Measurements from ENCODE around the gene UBC. TPM values are rescaled to one million over a fixed set of nuclear protein-coding genes. Genes with fewer than 3 reads are reported as not detected.

UBC gene
- total and polyA plus RNA-seq, 2 of the 4 experiments (the other 2 are of a cell fraction): 2,042 to 4,320 TPM

DNA sequence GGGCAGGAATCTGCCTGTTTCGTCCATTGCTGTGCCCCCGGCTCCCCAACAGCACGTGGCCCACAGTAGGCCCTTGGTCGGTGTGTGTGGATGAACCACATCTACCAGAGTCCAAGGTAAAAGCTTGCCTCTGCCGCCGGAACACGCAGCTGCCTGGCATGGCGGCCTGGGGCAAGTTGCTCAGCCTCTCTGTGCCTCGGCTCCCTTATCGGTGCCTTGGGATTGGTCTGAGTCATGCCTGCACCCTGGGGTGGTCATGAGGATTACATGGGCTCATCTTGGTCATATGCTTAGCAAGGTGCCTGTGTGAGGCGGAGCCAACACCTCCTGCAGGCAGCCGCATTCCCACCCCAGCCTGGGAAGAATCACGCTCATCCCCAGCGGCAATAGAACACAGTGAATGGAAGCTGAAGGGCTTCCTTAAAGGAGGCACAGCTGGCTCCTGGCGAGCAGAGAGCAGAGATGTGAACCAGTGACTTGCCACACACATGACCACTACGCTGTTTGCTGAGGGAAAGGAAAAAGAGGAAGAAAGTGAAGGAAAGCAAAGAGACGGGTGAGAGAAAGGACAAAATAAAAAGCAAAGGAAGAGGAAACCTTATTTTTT is 45.3 kb downstream of the UBC start:
- Histone ChIP-seq H3K79me1 (ENCODE audit: low read depth in 1 of 2, low read length in 2 of 2) (peaks cover 0 to 2% of the 10 kb centered on the region in 2 experiments; a peak in 1 of 4 replicates), H3K4me2 (ENCODE audit: low read depth, low read length) (no peak overlapping the region), H2BK5ac (ENCODE audit: low read depth, low read length, poor library complexity, severe bottlenecking) (no peak overlapping the region), H2BK120ac (ENCODE audit: low read depth, low read length) (no peak overlapping the region), H4K5ac (ENCODE audit: low read depth, low read length) (no peak overlapping the region), H3K4ac (ENCODE audit: low read depth, low read length) (no peak overlapping the region), H2BK15ac (ENCODE audit: low read depth, low read length) (no peak overlapping the region; the same call in 2 of the 3 replicates), H2AK5ac (ENCODE audit: low read depth, low read length) (peak overlapping the region; percentile 52; the same call in 1 of the 2 replicates), H3K23ac (ENCODE audit: low read depth, low read length) (no peak overlapping the region), H3K9me3 (ENCODE audit: control insufficient read depth, insufficient read depth, low read length) (peaks cover 4% of the 10 kb centered on the region; the same call in 1 of the 2 replicates), H3K27me3 (ENCODE audit: control insufficient read depth, insufficient read depth, low read length) (peaks cover 3% of the 10 kb centered on the region; the same call in 1 of the 2 replicates), H3K9me1 (ENCODE audit: insufficient read depth, low read length) (peaks cover 8% of the 10 kb centered on the region), H2AFZ (replicated peaks; ENCODE audit: low read length, poor library complexity) (peak overlapping the region; percentile 37), H3K36me3 (ENCODE audit: control insufficient read depth, insufficient read depth, low read length) (no peaks in the 10 kb centered on the region), H4K91ac (ENCODE audit: insufficient read depth, low read depth, low read length) (no peak overlapping the region), H2AK9ac (replicated peaks; ENCODE audit: low read depth, low read length, poor library complexity) (no peak overlapping the region), H3K9ac (ENCODE audit: low read depth, low read length) (no peak overlapping the region), H3K4me1 (ENCODE audit: control insufficient read depth, insufficient read depth, low read length) (peaks cover 4% of the 10 kb centered on the region), H3K56ac (ENCODE audit: extremely low read depth, insufficient read depth, low read length) (no peak overlapping the region), H4K20me1 (ENCODE audit: insufficient read depth, low read length) (no peaks in the 10 kb centered on the region), H3K27ac (ENCODE audit: insufficient read depth, low read length) (no peak overlapping the region), H2BK20ac (ENCODE audit: low read depth, low read length) (no peak overlapping the region), H3K14ac (replicated peaks; ENCODE audit: low read depth, low read length) (no peak overlapping the region), H4K8ac (ENCODE audit: low read depth in 2 of 2, low read length in 2 of 2) (no peak overlapping the region), H3K4me3 (ENCODE audit: insufficient read depth, low read depth, low read length) (no peak overlapping the region), H3K18ac (ENCODE audit: low read depth, low read length) (no peak overlapping the region)
- intact Hi-C loops (cut with micrococcal nuclease): no loop called here
- in situ Hi-C loops (cut with MboI; ENCODE audit: low sequenced_read_pairs): no loop called here
- CTCF ChIA-PET: no interaction called here
- DNase-seq: no peak
- BruUV-seq (replicated peaks): no TSS peak
- POLR2A ChIA-PET (ENCODE audit: unreplicated experiment): interaction anchor here (0.6 to 0.7 kb wide), 2 partner anchors 11 to 14 kb away, joined by 3 to 7 read pairs; no protein-coding TSS in a partner anchor
- TF ChIP-seq NFE2L2 (IDR thresholded peaks at IDR 0.05; ENCODE audit: low read depth, low read length) (no peak), RAD21 (IDR thresholded peaks at IDR 0.05; ENCODE audit: low read length) (no peak), SMC3 (IDR thresholded peaks at IDR 0.05; ENCODE audit: low read depth, low read length) (no peak), MAFK (IDR thresholded peaks at IDR 0.05; ENCODE audit: low read depth, low read length) (no peak), BHLHE40 (IDR thresholded peaks at IDR 0.05; ENCODE audit: low read depth, low read length) (no peak), FOS (IDR thresholded peaks at IDR 0.05; ENCODE audit: low read depth, low read length) (no peak), MXI1 (IDR thresholded peaks at IDR 0.05; ENCODE audit: borderline replicate concordance, low read depth, low read length) (no peak), MAZ (IDR thresholded peaks at IDR 0.05; ENCODE audit: borderline replicate concordance, low read depth, low read length) (no peak), ELK1 (IDR thresholded peaks at IDR 0.05; ENCODE audit: borderline replicate concordance, low read depth, low read length) (no peak), CHD1 (IDR thresholded peaks at IDR 0.05; ENCODE audit: low read depth, low read length) (no peak)
- TF ChIP-seq, protein P1, sequence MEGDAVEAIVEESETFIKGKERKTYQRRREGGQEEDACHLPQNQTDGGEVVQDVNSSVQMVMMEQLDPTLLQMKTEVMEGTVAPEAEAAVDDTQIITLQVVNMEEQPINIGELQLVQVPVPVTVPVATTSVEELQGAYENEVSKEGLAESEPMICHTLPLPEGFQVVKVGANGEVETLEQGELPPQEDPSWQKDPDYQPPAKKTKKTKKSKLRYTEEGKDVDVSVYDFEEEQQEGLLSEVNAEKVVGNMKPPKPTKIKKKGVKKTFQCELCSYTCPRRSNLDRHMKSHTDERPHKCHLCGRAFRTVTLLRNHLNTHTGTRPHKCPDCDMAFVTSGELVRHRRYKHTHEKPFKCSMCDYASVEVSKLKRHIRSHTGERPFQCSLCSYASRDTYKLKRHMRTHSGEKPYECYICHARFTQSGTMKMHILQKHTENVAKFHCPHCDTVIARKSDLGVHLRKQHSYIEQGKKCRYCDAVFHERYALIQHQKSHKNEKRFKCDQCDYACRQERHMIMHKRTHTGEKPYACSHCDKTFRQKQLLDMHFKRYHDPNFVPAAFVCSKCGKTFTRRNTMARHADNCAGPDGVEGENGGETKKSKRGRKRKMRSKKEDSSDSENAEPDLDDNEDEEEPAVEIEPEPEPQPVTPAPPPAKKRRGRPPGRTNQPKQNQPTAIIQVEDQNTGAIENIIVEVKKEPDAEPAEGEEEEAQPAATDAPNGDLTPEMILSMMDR (conservative IDR thresholded peaks at IDR 0.05; ENCODE audit: low read depth, low read length): no peak
- TF ChIP-seq, protein P2, sequence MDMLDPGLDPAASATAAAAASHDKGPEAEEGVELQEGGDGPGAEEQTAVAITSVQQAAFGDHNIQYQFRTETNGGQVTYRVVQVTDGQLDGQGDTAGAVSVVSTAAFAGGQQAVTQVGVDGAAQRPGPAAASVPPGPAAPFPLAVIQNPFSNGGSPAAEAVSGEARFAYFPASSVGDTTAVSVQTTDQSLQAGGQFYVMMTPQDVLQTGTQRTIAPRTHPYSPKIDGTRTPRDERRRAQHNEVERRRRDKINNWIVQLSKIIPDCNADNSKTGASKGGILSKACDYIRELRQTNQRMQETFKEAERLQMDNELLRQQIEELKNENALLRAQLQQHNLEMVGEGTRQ (IDR thresholded peaks at IDR 0.05; ENCODE audit: low read depth, low read length): no peak
- no peak for ATAC-seq (ENCODE audit: low read depth)
- dilution Hi-C loops (cut with HindIII; ENCODE audit: low sequenced_read_pairs, unreplicated experiment): no loop called here
- WGBS, 2 experiments (ENCODE audit: extremely low coverage in 2 of 2, insufficient read length in 1 of 2): 71% methylated on average over 4 of the region's 17 CpGs; no CpG with 5 or more reads in 1 of the 2 experiments
